DND-41 (cell line): ENCODE data around the gene TMBIM6.

Experiments used
- ATAC-seq: fragments of 200-7000 bp; cut with Tn5 transposase; 3 replicates; pipeline ENCODE4 v1.9.1; 2021; ENCODE audit warnings: low read depth; ENCODE audit not compliant: insufficient read depth
- DNase-seq: peaks from one replicate; pipeline ENCODE4 v3.0.0-alpha.2; 2020
- H2AFZ ChIP-seq: 2 replicates; pipeline ENCODE4 v1.6.0; 2012; ENCODE audit warnings: low read depth, low read length
- H3K27ac ChIP-seq: 2 replicates; pipeline ENCODE4 v1.5.1; 2012; ENCODE audit warnings: low read length, inconsistent platforms
- H3K27me3 ChIP-seq: fragments of 200-600 bp; sonication (generic); 2 replicates; pipeline ENCODE4 v1.6.0; 2012; ENCODE audit warnings: low read length, mild to moderate bottlenecking, inconsistent platforms; ENCODE audit not compliant: insufficient read depth, poor library complexity
- H3K36me3 ChIP-seq: 2 replicates; pipeline ENCODE4 v1.5.1; 2012; ENCODE audit warnings: low read length, inconsistent platforms; ENCODE audit not compliant: insufficient read depth
- H3K4me1 ChIP-seq: 2 replicates; pipeline ENCODE4 v1.5.1; 2012; ENCODE audit warnings: mild to moderate bottlenecking, low read length; ENCODE audit not compliant: insufficient read depth
- H3K4me2 ChIP-seq: 2 replicates; pipeline ENCODE4 v1.6.0; 2012; ENCODE audit warnings: mild to moderate bottlenecking, moderate library complexity, low read length, inconsistent platforms; ENCODE audit not compliant: insufficient read depth
- H3K4me3 ChIP-seq, 2 experiments: fragments of 200-600 bp in 1 of 2; shearing (Covaris generic) in 1 of 2; 2 replicates each; pipeline ENCODE4 v1.5.1; 2012 to 2016; ENCODE audit warnings: inconsistent platforms in 2 of 2, low read length in 2 of 2, mild to moderate bottlenecking in 2 of 2, low read depth in 1 of 2, moderate library complexity in 1 of 2
- H3K79me2 ChIP-seq: 2 replicates; pipeline ENCODE4 v1.6.0; 2012; ENCODE audit warnings: low read length, inconsistent platforms; ENCODE audit not compliant: insufficient read depth
- H3K9ac ChIP-seq: 2 replicates; pipeline ENCODE4 v1.6.0; 2012; ENCODE audit warnings: low read depth, mild to moderate bottlenecking, inconsistent platforms, low read length, moderate library complexity
- H3K9me3 ChIP-seq: 2 replicates; pipeline ENCODE4 v1.5.1; 2012; ENCODE audit warnings: low read length, moderate library complexity, mild to moderate bottlenecking, inconsistent platforms; ENCODE audit not compliant: insufficient read depth, severe bottlenecking
- H4K20me1 ChIP-seq: 2 replicates; pipeline ENCODE4 v1.6.0; 2012; ENCODE audit warnings: low read length; ENCODE audit not compliant: insufficient read depth
- EZH2 ChIP-seq: IDR thresholded peaks from 3 replicates; pipeline ENCODE4 v1.6.1; 2012; ENCODE audit warnings: borderline replicate concordance, low read depth, mild to moderate bottlenecking, moderate library complexity, low read length, inconsistent platforms; ENCODE audit not compliant: severe bottlenecking
- TF ChIP-seq, protein P1 (sequence below): IDR thresholded peaks from 2 replicates; pipeline ENCODE4 v1.5.1; 2012; ENCODE audit warnings: borderline replicate concordance, low read length, moderate library complexity, mild to moderate bottlenecking; ENCODE audit not compliant: poor library complexity, severe bottlenecking; ENCODE audit errors: extremely low read depth

TMBIM6 gene, protein sequence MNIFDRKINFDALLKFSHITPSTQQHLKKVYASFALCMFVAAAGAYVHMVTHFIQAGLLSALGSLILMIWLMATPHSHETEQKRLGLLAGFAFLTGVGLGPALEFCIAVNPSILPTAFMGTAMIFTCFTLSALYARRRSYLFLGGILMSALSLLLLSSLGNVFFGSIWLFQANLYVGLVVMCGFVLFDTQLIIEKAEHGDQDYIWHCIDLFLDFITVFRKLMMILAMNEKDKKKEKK

DNA sequence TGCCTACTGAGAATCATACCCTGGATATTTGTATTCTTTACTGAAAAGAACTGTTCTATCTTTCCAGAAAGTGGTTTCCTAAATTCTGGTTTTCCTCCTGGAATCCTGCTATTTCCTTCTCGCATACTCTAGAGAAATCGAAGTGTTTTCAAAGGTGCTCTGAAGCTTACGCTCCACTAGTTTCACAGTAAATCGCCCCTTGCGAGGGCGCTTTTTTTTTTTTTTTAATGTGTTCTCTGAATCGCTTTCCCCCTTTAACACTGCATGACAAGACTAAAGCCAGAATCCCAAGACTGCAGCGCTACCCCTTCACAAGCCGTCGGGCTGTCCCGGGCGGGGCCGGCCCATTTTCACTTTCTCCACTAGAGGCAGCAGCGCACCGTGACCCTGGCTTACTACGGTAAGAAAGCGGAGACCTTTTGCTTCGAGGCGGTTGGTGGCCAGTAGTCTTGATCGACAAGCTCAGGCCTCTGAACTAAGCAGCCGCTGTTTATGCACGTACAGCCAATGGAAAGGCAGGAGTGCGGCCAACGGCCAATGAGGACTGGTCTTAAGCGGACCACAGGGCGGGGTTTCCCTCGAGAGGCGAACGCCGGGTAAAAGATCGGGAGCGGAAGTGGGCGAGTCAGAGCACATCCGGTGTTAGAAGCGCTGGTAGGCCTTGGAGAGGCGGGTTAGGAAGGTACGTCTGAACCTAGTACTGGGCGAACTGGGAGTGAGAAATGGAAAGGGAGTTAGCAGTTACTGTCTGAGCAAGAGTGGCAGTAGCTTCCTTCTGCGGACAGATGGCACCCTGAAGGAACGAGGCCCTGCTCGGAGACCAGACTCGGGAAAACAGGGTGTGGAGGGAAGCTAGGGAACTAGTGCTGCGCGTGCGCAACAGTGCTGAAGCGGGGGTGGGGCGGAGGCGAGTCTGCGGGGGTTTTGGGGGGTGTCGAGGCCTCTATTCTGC is at the start of gene TMBIM6:
TMBIM6 (plus strand) TSS at position 628 of the 952 bp plus-strand sequence. CDS start 10,937 bp downstream, outside the sequence.
- H4K20me1 ChIP-seq: peaks cover 40% of the 10 kb centered on the region
- H3K27me3 ChIP-seq: no peaks in the 10 kb centered on the region
- TF ChIP-seq, protein P1, sequence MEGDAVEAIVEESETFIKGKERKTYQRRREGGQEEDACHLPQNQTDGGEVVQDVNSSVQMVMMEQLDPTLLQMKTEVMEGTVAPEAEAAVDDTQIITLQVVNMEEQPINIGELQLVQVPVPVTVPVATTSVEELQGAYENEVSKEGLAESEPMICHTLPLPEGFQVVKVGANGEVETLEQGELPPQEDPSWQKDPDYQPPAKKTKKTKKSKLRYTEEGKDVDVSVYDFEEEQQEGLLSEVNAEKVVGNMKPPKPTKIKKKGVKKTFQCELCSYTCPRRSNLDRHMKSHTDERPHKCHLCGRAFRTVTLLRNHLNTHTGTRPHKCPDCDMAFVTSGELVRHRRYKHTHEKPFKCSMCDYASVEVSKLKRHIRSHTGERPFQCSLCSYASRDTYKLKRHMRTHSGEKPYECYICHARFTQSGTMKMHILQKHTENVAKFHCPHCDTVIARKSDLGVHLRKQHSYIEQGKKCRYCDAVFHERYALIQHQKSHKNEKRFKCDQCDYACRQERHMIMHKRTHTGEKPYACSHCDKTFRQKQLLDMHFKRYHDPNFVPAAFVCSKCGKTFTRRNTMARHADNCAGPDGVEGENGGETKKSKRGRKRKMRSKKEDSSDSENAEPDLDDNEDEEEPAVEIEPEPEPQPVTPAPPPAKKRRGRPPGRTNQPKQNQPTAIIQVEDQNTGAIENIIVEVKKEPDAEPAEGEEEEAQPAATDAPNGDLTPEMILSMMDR: peak; percentile 98
- no peak for TF ChIP-seq EZH2
- H2AFZ ChIP-seq: peak within 1 kb of the TSS; percentile 95
- H3K79me2 ChIP-seq: peaks cover 47% of the 10 kb centered on the region
- peak; percentile 100 for DNase-seq
- peak; percentile 97 for ATAC-seq
- H3K36me3 ChIP-seq: peaks cover 19% of the 10 kb centered on the region
- peak within 1 kb of the TSS; percentile 92 for H3K9ac ChIP-seq
- H3K27ac ChIP-seq: peak within 1 kb of the TSS; percentile 99
- peak within 1 kb of the TSS; percentile 76 to 84 for H3K4me3 ChIP-seq
- H3K9me3 ChIP-seq: no peaks in the 10 kb centered on the region
- peaks cover 33% of the 10 kb centered on the region for H3K4me1 ChIP-seq
- H3K4me2 ChIP-seq: peak within 1 kb of the TSS; percentile 94

DNA sequence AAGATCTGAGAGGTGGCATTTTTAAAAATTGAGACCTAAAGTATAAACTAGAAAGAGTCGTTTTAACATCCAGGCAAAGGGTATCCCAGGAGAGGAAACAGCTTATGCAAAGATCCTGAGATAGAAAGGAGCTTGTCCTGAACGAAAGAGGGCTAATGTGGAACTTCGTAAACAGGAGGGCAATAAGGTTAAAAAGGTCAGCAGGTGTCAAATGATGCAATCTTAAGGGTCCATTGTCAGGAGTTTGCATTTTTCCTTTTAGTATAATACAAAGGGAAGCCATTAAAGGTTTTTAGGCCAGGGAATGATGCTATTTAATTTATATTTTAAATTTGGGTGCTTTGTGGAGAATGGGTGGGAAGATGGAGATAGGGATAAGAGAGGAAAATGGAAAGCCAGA is 48.5 kb upstream of the TMBIM6 start:
- ATAC-seq (no peak), DNase-seq (no peak)
- Histone ChIP-seq H3K36me3 (no peaks in the 10 kb centered on the region), H4K20me1 (0 out of 2 replicates have a peak, but pooled peaks cover 2% of the 10 kb centered on the region), H3K79me2 (peaks cover 25% of the 10 kb centered on the region; the same call in 1 of the 2 replicates), H3K27me3 (no peaks in the 10 kb centered on the region), H3K9me3 (no peaks in the 10 kb centered on the region), H2AFZ (no peak overlapping the region), H3K4me1 (no peaks in the 10 kb centered on the region; the same call in 1 of the 2 replicates), H3K4me3 (no peak overlapping the region), H3K27ac (no peak overlapping the region), H3K9ac (no peak overlapping the region), H3K4me2 (no peak overlapping the region)
- TF ChIP-seq, protein P1: no peak
- TF ChIP-seq EZH2: no peak

DNA sequence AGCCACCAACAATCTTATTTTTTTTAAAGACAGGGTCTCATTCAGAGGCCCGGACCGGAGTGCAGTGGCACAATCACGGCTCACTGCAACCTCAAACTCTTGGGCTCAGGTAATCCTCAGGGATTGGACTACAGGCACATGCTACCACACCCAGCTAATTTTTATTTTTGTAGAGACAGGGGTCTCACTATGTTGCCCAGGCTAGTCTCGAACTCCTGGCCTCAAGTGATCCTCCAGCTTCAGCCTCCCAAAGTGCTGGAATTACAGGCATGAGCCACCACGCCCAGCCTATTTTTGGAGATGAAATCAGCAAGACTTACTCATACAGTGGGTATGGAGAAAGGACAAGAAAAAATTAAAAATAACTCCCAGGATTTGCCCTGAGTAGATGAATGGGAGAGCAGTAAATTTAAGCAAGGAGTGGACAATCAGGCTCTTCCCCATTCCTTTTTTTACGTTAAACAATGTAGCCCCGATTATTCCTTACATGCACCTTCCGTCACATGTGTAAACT is 47.4 kb upstream of the TMBIM6 start:
- Histone ChIP-seq H3K79me2 (peaks cover 29% of the 10 kb centered on the region), H3K27ac (no peak overlapping the region), H3K9me3 (no peaks in the 10 kb centered on the region), H3K27me3 (no peaks in the 10 kb centered on the region), H3K9ac (no peak overlapping the region), H3K4me2 (no peak overlapping the region), H3K36me3 (no peaks in the 10 kb centered on the region), H2AFZ (no peak overlapping the region), H4K20me1 (peaks cover 2% of the 10 kb centered on the region; the same call in 1 of the 2 replicates), H3K4me3 (no peak overlapping the region), H3K4me1 (peaks cover 11% of the 10 kb centered on the region)
- no peak for DNase-seq
- TF ChIP-seq, protein P1: no peak
- TF ChIP-seq EZH2: no peak
- ATAC-seq: no peak
